ENCODE results near the gene L3MBTL4.

Gene L3MBTL4

DNA sequence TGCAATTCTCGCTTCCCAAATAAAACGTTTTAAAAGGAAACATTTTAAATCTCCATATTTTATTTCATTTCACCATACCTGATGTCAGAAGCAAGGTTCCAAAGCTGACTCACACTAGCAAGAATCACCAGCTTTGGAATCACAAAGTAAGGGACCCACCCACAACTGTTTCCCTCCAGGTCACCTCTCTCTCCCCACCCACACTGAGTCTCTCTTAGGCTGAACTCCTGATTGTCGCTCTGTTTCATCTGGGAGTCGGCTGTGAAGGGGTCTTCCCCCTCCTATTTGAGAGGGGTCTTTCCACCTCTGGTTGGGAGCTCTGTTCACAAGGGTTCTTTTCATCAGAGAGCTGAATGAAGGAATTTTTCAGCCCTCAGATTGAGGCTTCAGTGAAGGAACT is 128.1 kb downstream of the L3MBTL4 start:
- TF ChIP-seq, protein P1, sequence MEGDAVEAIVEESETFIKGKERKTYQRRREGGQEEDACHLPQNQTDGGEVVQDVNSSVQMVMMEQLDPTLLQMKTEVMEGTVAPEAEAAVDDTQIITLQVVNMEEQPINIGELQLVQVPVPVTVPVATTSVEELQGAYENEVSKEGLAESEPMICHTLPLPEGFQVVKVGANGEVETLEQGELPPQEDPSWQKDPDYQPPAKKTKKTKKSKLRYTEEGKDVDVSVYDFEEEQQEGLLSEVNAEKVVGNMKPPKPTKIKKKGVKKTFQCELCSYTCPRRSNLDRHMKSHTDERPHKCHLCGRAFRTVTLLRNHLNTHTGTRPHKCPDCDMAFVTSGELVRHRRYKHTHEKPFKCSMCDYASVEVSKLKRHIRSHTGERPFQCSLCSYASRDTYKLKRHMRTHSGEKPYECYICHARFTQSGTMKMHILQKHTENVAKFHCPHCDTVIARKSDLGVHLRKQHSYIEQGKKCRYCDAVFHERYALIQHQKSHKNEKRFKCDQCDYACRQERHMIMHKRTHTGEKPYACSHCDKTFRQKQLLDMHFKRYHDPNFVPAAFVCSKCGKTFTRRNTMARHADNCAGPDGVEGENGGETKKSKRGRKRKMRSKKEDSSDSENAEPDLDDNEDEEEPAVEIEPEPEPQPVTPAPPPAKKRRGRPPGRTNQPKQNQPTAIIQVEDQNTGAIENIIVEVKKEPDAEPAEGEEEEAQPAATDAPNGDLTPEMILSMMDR (IDR thresholded peaks at IDR 0.05; ENCODE audit: control extremely low read depth, extremely low read depth, low read depth, missing control alignments), result no peak
- DNase-seq (ENCODE audit: extremely low spot score), result no peak
- CTCF ChIA-PET, result interaction anchor here (0.7 to 1.8 kb wide), 3 partner anchors 22 to 235 kb away, joined by 3 to 6 read pairs (median 3); no protein-coding TSS in a partner anchor
- POLR2A ChIA-PET, result no interaction called here

DNA sequence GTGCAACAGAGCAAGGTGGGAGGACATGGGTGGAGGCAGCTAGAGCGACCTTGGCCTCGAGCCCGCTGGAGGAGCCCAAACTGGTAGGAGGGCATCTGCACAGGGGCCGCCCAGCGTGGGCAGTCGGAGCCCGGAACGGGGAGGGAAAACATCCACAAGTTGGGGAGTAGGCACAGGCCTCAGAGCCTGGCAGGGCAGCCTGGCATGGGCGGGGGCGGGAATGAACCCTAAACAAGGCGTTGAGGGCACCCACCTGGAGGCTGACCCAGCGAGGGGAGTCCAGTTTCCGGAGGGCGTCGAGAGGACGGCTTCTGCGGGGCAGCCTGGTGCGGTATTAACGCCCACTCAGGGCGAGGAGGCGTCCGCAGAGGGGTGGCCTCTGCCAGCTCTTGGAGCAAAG is 129.9 kb downstream of the L3MBTL4 start:
- CTCF ChIA-PET, result interaction anchor here (1.1 kb wide), 1 partner anchor 23 kb away, joined by 3 read pairs; no protein-coding TSS in a partner anchor
- TF ChIP-seq, protein P1 (IDR thresholded peaks at IDR 0.05; ENCODE audit: control extremely low read depth, extremely low read depth, low read depth, missing control alignments), result no peak
- DNase-seq (ENCODE audit: extremely low spot score), result no peak
- POLR2A ChIA-PET, result no interaction called here

DNA sequence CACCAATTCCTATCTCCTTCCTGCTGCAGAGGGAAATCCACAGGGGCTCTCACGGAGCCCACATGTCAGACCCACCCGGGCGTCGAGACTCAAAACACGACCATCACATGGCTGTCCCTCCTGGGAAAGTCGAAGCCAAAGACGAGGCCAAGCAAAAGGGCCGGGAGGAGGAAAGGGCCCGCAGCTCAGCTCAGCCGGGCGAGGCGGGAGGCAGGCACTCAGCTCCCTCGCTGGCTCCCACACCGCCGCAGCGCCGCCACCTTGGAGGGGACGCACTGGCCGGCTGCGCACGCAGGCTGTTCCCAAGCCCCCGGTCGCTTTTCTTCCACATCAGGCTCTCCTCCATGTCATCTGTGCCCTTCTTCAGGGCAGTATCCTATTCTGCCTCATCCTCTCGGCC is 130.4 kb downstream of the L3MBTL4 start:
- no peak for DNase-seq (ENCODE audit: extremely low spot score)
- TF ChIP-seq, protein P1 (IDR thresholded peaks at IDR 0.05; ENCODE audit: control extremely low read depth, extremely low read depth, low read depth, missing control alignments), result no peak
- ChIA-PET CTCF (interaction anchor here (1.1 kb wide), 1 partner anchor 23 kb away, joined by 3 read pairs; no protein-coding TSS in a partner anchor), POLR2A (no interaction called here)

DNA sequence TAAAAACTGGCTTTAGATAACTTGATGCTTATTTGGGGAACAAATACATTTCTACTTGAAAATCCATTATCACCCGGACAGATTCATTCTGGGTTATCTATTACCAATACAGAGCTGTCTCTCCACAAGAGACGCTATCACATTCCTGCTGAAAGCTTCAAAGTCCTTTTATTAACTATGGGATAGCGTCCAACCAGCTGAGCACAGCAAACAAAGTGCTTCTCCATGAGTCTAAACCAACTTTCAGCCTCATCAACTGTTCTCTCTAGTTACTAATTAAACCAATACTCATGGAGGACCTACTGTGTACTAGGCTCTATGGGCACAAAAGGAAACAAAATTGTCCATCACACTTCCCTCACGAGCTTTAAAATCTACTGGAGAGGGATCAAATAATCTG is 132.8 kb downstream of the L3MBTL4 start:
- TF ChIP-seq, protein P1 (IDR thresholded peaks at IDR 0.05; ENCODE audit: control extremely low read depth, extremely low read depth, low read depth, missing control alignments), result no peak
- ChIA-PET POLR2A (no interaction called here), CTCF (interaction anchor here (1.1 to 2.1 kb wide), 3 partner anchors 9 to 51 kb away, joined by 3 to 5 read pairs (median 4); no protein-coding TSS in a partner anchor)
- no peak for DNase-seq (ENCODE audit: extremely low spot score)

DNA sequence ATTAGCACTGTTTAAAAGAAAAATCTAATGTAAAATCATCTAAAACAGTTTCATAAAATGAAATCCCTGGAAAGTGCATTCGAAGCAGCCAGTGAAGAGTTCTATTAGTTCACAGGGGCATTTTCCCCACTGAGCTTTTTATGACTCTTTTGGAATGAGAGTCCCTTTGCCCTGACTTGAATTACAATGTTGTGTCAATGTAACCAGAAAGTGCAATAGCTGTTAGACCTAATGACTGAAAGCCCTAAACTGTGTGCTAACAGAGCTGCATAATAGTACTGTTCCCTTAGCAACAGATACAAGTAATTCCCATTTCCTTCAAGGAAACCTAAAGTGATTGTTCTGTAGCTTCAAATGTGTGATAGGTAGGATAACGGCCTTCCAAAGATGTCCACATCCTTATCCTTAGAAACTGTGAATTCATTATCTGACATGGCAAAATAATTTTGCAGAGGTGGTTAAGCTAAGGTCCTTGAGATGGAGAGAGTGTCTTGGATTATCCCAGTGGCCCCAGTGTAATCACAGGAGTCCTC is 134.4 kb downstream of the L3MBTL4 start:
- ChIA-PET POLR2A (no interaction called here), CTCF (interaction anchor here (0.7 to 1.9 kb wide), 6 partner anchors 11 to 37 kb away, joined by 3 to 5 read pairs (median 3); no protein-coding TSS in a partner anchor)

DNA sequence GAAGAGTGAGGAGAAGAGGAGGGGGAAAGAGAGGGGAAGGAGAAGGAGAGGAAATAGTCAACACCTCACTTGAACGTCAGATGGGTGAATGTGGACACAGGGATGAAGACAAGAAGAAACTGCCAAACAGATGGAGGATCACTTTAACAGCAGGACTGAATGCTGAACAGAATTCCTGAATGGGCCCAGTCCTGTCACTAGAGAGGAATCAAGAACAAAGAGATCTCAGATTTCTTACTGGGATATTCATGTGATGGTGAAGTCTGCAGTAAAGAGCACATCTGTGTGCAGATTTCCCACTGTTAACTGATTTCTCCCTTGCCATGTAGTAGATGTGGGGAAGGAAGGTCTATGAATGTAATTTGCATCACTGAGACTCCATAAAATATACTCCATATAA is 135.4 kb downstream of the L3MBTL4 start:
- ChIA-PET CTCF (interaction anchor here (0.9 kb wide), 1 partner anchor 12 kb away, joined by 3 read pairs; no protein-coding TSS in a partner anchor), POLR2A (no interaction called here)
- TF ChIP-seq, protein P1 (IDR thresholded peaks at IDR 0.05; ENCODE audit: control extremely low read depth, extremely low read depth, low read depth, missing control alignments), result no peak
- DNase-seq (ENCODE audit: extremely low spot score), result no peak

More for the DNA sequence above, 134.4 kb downstream of the L3MBTL4 start:
- no peak for DNase-seq (ENCODE audit: extremely low spot score)
- TF ChIP-seq, protein P1 (IDR thresholded peaks at IDR 0.05; ENCODE audit: control extremely low read depth, extremely low read depth, low read depth, missing control alignments), result no peak
